K562 (cell line): Measurements from ENCODE around the gene PTGES3. TPM values are rescaled to one million over a fixed set of nuclear protein-coding genes. Genes with fewer than 3 reads are reported as not detected.

Experiments used
- ATAC-seq: fragments of 200-7000 bp; cut with Tn5 transposase; 3 replicates; pipeline ENCODE4 v1.9.1; 2020; ENCODE audit warnings: moderate library complexity
- BruUV-seq: library from RNA; stranded (reverse); fragments of 400-500 nt; replicated peaks from 2 replicates; lab custom pipeline; 2021; lab: Mats Ljungman, UMichigan
- CTCF ChIA-PET: fragments of 300-600 bp; formaldehyde crosslinking; extraction: SDS; loops from one replicate; lab custom pipeline; 2021; ENCODE audit warnings: low intra/inter-chr PET ratio; lab: Yijun Ruan, JAX
- POLR2A ChIA-PET: fragments of 300-600, 350-650 bp; sonication (Branson Sonifier 250); formaldehyde crosslinking; extraction: SDS; loops from one replicate; lab custom pipeline; 2021; ENCODE audit warnings: antibody characterized with exemption, inconsistent platforms; lab: Yijun Ruan, JAX
- DNase-seq, 4 experiments: peaks; one replicate each; pipeline versions ENCODE4 v3.0.0 to v3.0.0-alpha.2; 2011 to 2018; ENCODE audit warnings: low spot score in 3 of 4, mixed read lengths in 3 of 4; ENCODE audit errors: extremely low read depth in 1 of 4
- FAIRE-seq: peaks from 2 replicates; lab custom pipeline; 2011; peaks lifted over from hg19 to GRCh38; lab: Jason Lieb, UNC
- H2AFZ ChIP-seq: 2 replicates; pipeline ENCODE4 v1.6.0; 2011; ENCODE audit warnings: low read depth, low read length, control low read depth, inconsistent platforms
- H3K27ac ChIP-seq: fragments of 200-600 bp; 3 replicates; pipeline ENCODE4 v1.8.0; 2011; ENCODE audit warnings: low read depth, mild to moderate bottlenecking, control low read depth, inconsistent platforms, low read length, moderate library complexity, mixed read lengths; ENCODE audit errors: extremely low read depth
- H3K27me3 ChIP-seq, 2 experiments: fragments of 300-600 bp in 1 of 2; 2 replicates in 1 of 2; 3 replicates in 1 of 2; pipeline versions ENCODE4 v1.6.0 to v1.8.0; 2011; ENCODE audit warnings: inconsistent platforms in 2 of 2, low read length in 2 of 2, mild to moderate bottlenecking in 1 of 2, mixed read lengths in 1 of 2, moderate library complexity in 1 of 2; ENCODE audit not compliant: control insufficient read depth in 2 of 2, insufficient read depth in 2 of 2
- H3K36me3 ChIP-seq: fragments of 300-600 bp; 3 replicates; pipeline ENCODE4 v1.8.0; 2011; ENCODE audit warnings: mild to moderate bottlenecking, low read length, inconsistent platforms; ENCODE audit not compliant: control insufficient read depth, insufficient read depth
- H3K4me1 ChIP-seq, 2 experiments: fragments of 200-600 bp in 1 of 2; replicated peaks in 1 of 2; 2 replicates in 1 of 2; 3 replicates in 1 of 2; pipeline versions ENCODE4 v1.5.1 to v1.8.0; 2011; ENCODE audit warnings: inconsistent platforms in 2 of 2, low read length in 2 of 2, mild to moderate bottlenecking in 1 of 2, mixed read lengths in 1 of 2, moderate library complexity in 1 of 2; ENCODE audit not compliant: control insufficient read depth in 2 of 2, insufficient read depth in 2 of 2
- H3K4me2 ChIP-seq: 2 replicates; pipeline ENCODE4 v1.6.1; 2011; ENCODE audit warnings: low read length, control low read depth, inconsistent platforms, mixed read lengths; ENCODE audit not compliant: insufficient read depth
- H3K4me3 ChIP-seq: fragments of 200-600 bp; sonication (generic), shearing (Covaris generic); 2 replicates; pipeline ENCODE4 v1.5.1; 2016; ENCODE audit warnings: control low read depth, inconsistent platforms
- H3K79me2 ChIP-seq: fragments of 200-600 bp; 3 replicates; pipeline ENCODE4 v1.8.0; 2011; ENCODE audit warnings: low read length, inconsistent platforms; ENCODE audit not compliant: control insufficient read depth, insufficient read depth
- H3K9ac ChIP-seq, 2 experiments: 2 replicates each; pipeline versions ENCODE4 v1.6.0 to v1.6.1; 2011; ENCODE audit warnings: low read depth in 2 of 2, low read length in 2 of 2, control low read depth in 1 of 2, inconsistent platforms in 1 of 2, mild to moderate bottlenecking in 1 of 2, mixed read lengths in 1 of 2; ENCODE audit not compliant: insufficient read depth in 1 of 2
- H3K9me1 ChIP-seq: one replicate; pipeline ENCODE4 v1.6.0; 2011; ENCODE audit warnings: inconsistent platforms, mild to moderate bottlenecking, low read length, moderate library complexity; ENCODE audit not compliant: control insufficient read depth, insufficient read depth
- H3K9me3 ChIP-seq: replicated peaks from 2 replicates; pipeline ENCODE4 v1.5.1; 2011; ENCODE audit warnings: low read depth, low read length, inconsistent platforms; ENCODE audit not compliant: control insufficient read depth, insufficient read depth
- H4K20me1 ChIP-seq: replicated peaks from 2 replicates; pipeline ENCODE4 v1.6.1; 2011; ENCODE audit warnings: low read length, inconsistent platforms, mixed read lengths; ENCODE audit not compliant: control insufficient read depth, insufficient read depth
- ARNT ChIP-seq, 2 experiments: fragments of 450-650 bp; IDR thresholded peaks; 2 replicates each; pipeline ENCODE4 v1.6.1; 2016; ENCODE audit warnings: mild to moderate bottlenecking in 1 of 2
- BMI1 ChIP-seq: fragments of 150-350 bp; IDR thresholded peaks from 2 replicates; pipeline ENCODE4 v1.6.1; 2014; ENCODE audit warnings: low read length
- CBX8 ChIP-seq: fragments of 200-600 bp; sonication (generic); IDR thresholded peaks from 2 replicates; pipeline ENCODE4 v1.6.1; 2012; ENCODE audit warnings: borderline replicate concordance, mixed run types, low read depth, mild to moderate bottlenecking, moderate library complexity, mixed read lengths, low read length, control low read depth, inconsistent platforms; ENCODE audit not compliant: poor library complexity, severe bottlenecking; ENCODE audit errors: extremely low read depth
- ELF1 ChIP-seq: fragments of 200-800 bp; sonication (Bioruptor generic); IDR thresholded peaks from 2 replicates; pipeline ENCODE4 v1.6.1; 2016; ENCODE audit warnings: missing genetic modification characterization, missing compliant biosample characterization
- ELF2 ChIP-seq: fragments of 250-450 bp; sonication (Bioruptor Pico); IDR thresholded peaks from 2 replicates; pipeline ENCODE4 v1.5.0; 2021; ENCODE audit warnings: mild to moderate bottlenecking
- GABPB2 ChIP-seq: fragments of 250-450 bp; sonication (Bioruptor Pico); conservative IDR thresholded peaks from 2 replicates; pipeline ENCODE4 v1.5.1; 2021; ENCODE audit warnings: mild to moderate bottlenecking
- GTF2E2 ChIP-seq: fragments of 200-800 bp; sonication (Bioruptor generic); IDR thresholded peaks from 2 replicates; pipeline ENCODE4 v1.6.1; 2016; ENCODE audit warnings: missing genetic modification characterization, missing compliant biosample characterization
- ILF3 ChIP-seq: fragments of 450-650 bp; IDR thresholded peaks from 2 replicates; pipeline ENCODE4 v1.6.1; 2018; ENCODE audit warnings: antibody characterized with exemption, mild to moderate bottlenecking, moderate library complexity, borderline replicate concordance
- KDM4B ChIP-seq, 2 experiments: fragments of 450-650 bp in 1 of 2; sonication (generic) in 1 of 2; IDR thresholded peaks; 2 replicates each; pipeline ENCODE4 v1.6.1; 2016 to 2017; ENCODE audit warnings: borderline replicate concordance in 2 of 2, antibody characterized with exemption in 1 of 2, low read depth in 1 of 2, mild to moderate bottlenecking in 1 of 2
- LCOR ChIP-seq: sonication (generic); formaldehyde crosslinking; IDR thresholded peaks from 2 replicates; pipeline ENCODE4 v1.8.0; 2022; ENCODE audit warnings: mild to moderate bottlenecking, missing genetic modification reagents
- MCM7 ChIP-seq, 2 experiments: fragments of 450-650 bp; IDR thresholded peaks; 2 replicates each; pipeline ENCODE4 v1.6.1; 2016 to 2018
- RNF2 ChIP-seq: sonication (generic); IDR thresholded peaks from 2 replicates; pipeline ENCODE4 v1.6.1; 2016
- SOX6 ChIP-seq: fragments of 450-650 bp; IDR thresholded peaks from 2 replicates; pipeline ENCODE4 v1.6.1; 2014; ENCODE audit warnings: mild to moderate bottlenecking
- SP1 ChIP-seq: sonication (generic); formaldehyde crosslinking; IDR thresholded peaks from 2 replicates; pipeline ENCODE4 v1.8.1; 2022; ENCODE audit warnings: mild to moderate bottlenecking, missing genetic modification reagents
- TCF7 ChIP-seq: sonication (generic); IDR thresholded peaks from 2 replicates; pipeline ENCODE4 v1.6.1; 2016; ENCODE audit warnings: antibody characterized with exemption, borderline replicate concordance
- ZKSCAN3 ChIP-seq: fragments of 250-450 bp; sonication (Bioruptor Pico); IDR thresholded peaks from 2 replicates; pipeline ENCODE4 v1.4.0; 2020
- ZNF408 ChIP-seq: fragments of 250-450 bp; sonication (Bioruptor Pico); IDR thresholded peaks from 2 replicates; pipeline ENCODE4 v1.4.0; 2020; ENCODE audit warnings: low read depth, mild to moderate bottlenecking, moderate library complexity
- ZNF41 ChIP-seq: fragments of 250-450 bp; sonication (Bioruptor Pico); conservative IDR thresholded peaks from 2 replicates; pipeline ENCODE4 v1.4.0; 2020; ENCODE audit warnings: mild to moderate bottlenecking
- WGBS: fragments of 100-300 bp; shearing (Covaris generic); methylation state at CpG from one replicate; pipeline ENCODE4 v1.1.6; 2016; ENCODE audit warnings: low coverage, mixed read lengths; ENCODE audit not compliant: insufficient coverage; ENCODE audit errors: missing lambda C conversion rate; 5-methylcytosine and 5-hydroxymethylcytosine counted together
- in situ Hi-C: fragments of 300-500 bp; cut with MboI; formaldehyde crosslinking; loops from 4 replicates; pipeline ENCODE4 v1.15.0; 2018; ENCODE audit warnings: inconsistent platforms, mixed read lengths
- intact Hi-C: fragments of 100-400 bp; cut with micrococcal nuclease; formaldehyde crosslinking; loops from 2 replicates; pipeline ENCODE4 v1.14.2; 2022
- polyA plus RNA-seq, 8 experiments: library from polyadenylated mRNA; depleted of rRNA in 4 of 8; stranded (reverse) in 5 of 8; unstranded in 3 of 8; fragments of >200 nt; fragmentation: Nextera tagmentation in 2 of 8; fragmentation: Illumina TruSeq in 1 of 8; extraction: Ambion mirVana in 2 of 8; extraction: Trizol in 1 of 8; gene quantifications; 2 replicates each; pipeline versions ENCODE4 v1.2.1 to v1.2.3, GENCODE V29; 2011 to 2014; ENCODE audit warnings: inconsistent platforms in 1 of 8, missing spikeins in 1 of 8
- total RNA-seq, 7 experiments: library from RNA; depleted of rRNA in 6 of 7; stranded (reverse); fragments of >200 nt in 6 of 7; fragmentation: Illumina TruSeq in 2 of 7; extraction: Trizol in 2 of 7; gene quantifications; 2 replicates each; pipeline versions ENCODE4 v1.2.1 to v1.2.3, GENCODE V29; 2011 to 2021; ENCODE audit warnings: low replicate concordance in 1 of 7
- TF ChIP-seq, protein P1 (sequence below): sonication (generic); formaldehyde crosslinking; IDR thresholded peaks from 2 replicates; pipeline ENCODE4 v1.8.0; 2023; ENCODE audit warnings: mild to moderate bottlenecking, missing genetic modification reagents
- TF ChIP-seq, protein P2 (sequence below): fragments of 250-450 bp; sonication (Bioruptor Pico); IDR thresholded peaks from 2 replicates; pipeline ENCODE4 v1.5.0; 2021

The PTGES3 gene
- total and polyA plus RNA-seq, 9 of the 15 experiments (the other 6 are each of a cell fraction or from before 2014, with no cell fraction given): 163 to 501 (median 213) TPM

DNA sequence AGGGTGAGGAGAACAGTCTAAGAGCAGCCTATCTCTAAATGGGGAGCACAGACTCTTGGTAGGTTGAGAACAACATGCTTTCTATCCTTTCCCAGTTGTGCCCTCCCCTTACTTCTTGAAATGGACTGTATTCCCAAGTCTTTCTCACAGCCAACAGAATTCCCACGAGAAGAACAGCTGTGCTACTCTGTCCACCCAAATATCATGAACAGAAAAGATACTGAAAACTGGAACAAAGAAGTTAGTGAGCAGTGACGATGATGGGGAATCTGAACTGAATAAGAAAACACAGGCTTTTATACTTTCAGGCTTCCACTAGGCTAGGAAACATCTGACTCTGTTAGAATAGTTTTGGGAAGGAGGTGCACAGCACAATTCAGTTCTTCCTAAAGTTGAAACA, 33.6 kb upstream of the PTGES3 start (continued):
- TF ChIP-seq, protein P1, sequence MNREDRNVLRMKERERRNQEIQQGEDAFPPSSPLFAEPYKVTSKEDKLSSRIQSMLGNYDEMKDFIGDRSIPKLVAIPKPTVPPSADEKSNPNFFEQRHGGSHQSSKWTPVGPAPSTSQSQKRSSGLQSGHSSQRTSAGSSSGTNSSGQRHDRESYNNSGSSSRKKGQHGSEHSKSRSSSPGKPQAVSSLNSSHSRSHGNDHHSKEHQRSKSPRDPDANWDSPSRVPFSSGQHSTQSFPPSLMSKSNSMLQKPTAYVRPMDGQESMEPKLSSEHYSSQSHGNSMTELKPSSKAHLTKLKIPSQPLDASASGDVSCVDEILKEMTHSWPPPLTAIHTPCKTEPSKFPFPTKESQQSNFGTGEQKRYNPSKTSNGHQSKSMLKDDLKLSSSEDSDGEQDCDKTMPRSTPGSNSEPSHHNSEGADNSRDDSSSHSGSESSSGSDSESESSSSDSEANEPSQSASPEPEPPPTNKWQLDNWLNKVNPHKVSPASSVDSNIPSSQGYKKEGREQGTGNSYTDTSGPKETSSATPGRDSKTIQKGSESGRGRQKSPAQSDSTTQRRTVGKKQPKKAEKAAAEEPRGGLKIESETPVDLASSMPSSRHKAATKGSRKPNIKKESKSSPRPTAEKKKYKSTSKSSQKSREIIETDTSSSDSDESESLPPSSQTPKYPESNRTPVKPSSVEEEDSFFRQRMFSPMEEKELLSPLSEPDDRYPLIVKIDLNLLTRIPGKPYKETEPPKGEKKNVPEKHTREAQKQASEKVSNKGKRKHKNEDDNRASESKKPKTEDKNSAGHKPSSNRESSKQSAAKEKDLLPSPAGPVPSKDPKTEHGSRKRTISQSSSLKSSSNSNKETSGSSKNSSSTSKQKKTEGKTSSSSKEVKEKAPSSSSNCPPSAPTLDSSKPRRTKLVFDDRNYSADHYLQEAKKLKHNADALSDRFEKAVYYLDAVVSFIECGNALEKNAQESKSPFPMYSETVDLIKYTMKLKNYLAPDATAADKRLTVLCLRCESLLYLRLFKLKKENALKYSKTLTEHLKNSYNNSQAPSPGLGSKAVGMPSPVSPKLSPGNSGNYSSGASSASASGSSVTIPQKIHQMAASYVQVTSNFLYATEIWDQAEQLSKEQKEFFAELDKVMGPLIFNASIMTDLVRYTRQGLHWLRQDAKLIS (CRISPR knock-in tag): no peak
- no peak for TF ChIP-seq ELF2 (CRISPR knock-in tag)

DNA sequence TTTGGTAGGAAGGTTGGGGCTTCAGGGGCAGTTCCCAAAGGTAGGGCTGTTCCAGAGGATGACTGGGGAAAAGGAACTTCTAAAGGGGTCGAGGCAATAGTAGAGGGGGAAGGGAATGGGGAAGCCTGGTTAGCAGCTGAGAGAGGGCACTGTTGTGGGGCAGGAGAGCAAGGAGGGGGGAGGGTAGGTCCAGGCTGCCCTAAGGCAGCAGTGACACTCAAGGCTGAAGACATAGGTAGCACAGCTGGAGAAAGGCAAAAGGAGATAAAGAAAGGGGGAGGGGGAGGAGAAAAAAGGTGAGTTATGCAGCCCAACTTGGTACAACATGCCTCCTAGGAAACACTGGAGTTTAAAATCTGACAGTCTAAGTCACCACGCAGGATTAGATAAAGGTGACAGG, 33.1 kb upstream of the PTGES3 start:
- Histone ChIP-seq H3K27me3 (no peaks in the 10 kb centered on the region), H3K4me1 (peaks cover 28 to 44% of the 10 kb centered on the region in 2 experiments), H3K9me1 (peaks cover 33% of the 10 kb centered on the region), H3K36me3 (peaks cover 82% of the 10 kb centered on the region), H3K4me2 (peak overlapping the region; percentile 99), H3K79me2 (peaks cover 87% of the 10 kb centered on the region), H4K20me1 (peaks cover 57% of the 10 kb centered on the region), H2AFZ (no peak overlapping the region), H3K27ac (peak overlapping the region; percentile 43; the same call in 2 of the 3 replicates), H3K4me3 (peak overlapping the region; percentile 89; the same call in 1 of the 2 replicates), H3K9me3 (no peaks in the 10 kb centered on the region), H3K9ac (peak overlapping the region; percentile 79 to 100; a peak in 3 of 4 replicates)
- BruUV-seq: no TSS peak
- WGBS: 3% methylated on average over 2 of the region's 2 CpGs
- CTCF ChIA-PET: no interaction called here
- FAIRE-seq (peak; percentile 60), ATAC-seq (peak; percentile 9), DNase-seq (peak; percentile 63 to 72 (median 65))
- in situ Hi-C loops: loop anchor here (10.0 kb wide), 1 partner anchor 76 kb away; the partner anchor contains the start of gene ATP5F1B
- POLR2A ChIA-PET: interaction anchor here (0.6 to 4.6 kb wide), 6 partner anchors 11 to 298 kb away, joined by 3 to 32 read pairs (median 3); partner anchors contain the start of gene ATP5F1B
- intact Hi-C loops: no loop called here
- TF ChIP-seq BMI1: no peak
- TF ChIP-seq GABPB2 (CRISPR knock-in tag): no peak
- TF ChIP-seq MCM7 (IDR thresholded peaks at IDR 0.05): no peak
- TF ChIP-seq, protein P2, sequence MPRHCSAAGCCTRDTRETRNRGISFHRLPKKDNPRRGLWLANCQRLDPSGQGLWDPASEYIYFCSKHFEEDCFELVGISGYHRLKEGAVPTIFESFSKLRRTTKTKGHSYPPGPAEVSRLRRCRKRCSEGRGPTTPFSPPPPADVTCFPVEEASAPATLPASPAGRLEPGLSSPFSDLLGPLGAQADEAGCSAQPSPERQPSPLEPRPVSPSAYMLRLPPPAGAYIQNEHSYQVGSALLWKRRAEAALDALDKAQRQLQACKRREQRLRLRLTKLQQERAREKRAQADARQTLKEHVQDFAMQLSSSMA (CRISPR knock-in tag): no peak
- TF ChIP-seq ARNT (IDR thresholded peaks at IDR 0.05): no peak
- no peak for TF ChIP-seq SP1 (CRISPR knock-in tag)
- no peak for TF ChIP-seq ZNF408 (CRISPR knock-in tag)
- no peak for TF ChIP-seq ZKSCAN3 (CRISPR knock-in tag)
- no peak for TF ChIP-seq ZNF41 (CRISPR knock-in tag)
- TF ChIP-seq ILF3: no peak
- no peak for TF ChIP-seq KDM4B (IDR thresholded peaks at IDR 0.05; ENCODE audit: borderline replicate concordance in 2 of 2, low read depth in 1 of 2)
- no peak for TF ChIP-seq TCF7
- TF ChIP-seq GTF2E2 (tag): no peak
- no peak for TF ChIP-seq CBX8
- TF ChIP-seq SOX6: no peak
- TF ChIP-seq LCOR: no peak
- TF ChIP-seq RNF2: no peak
- no peak for TF ChIP-seq ELF1 (tag)
